Myocyte (in vitro differentiated cells): Measurements from ENCODE around the gene CHURC1. TPM values are rescaled to one million over a fixed set of nuclear protein-coding genes. Genes with fewer than 3 reads are reported as not detected.

ENCODE experiments used
- DNase-seq: peaks from one replicate; pipeline ENCODE4 v3.0.0-alpha.2; 2012; ENCODE audit warnings: low read depth
- polyA plus RNA-seq: library from polyadenylated mRNA; unstranded; fragments of >200 nt; gene quantifications from one replicate; pipeline ENCODE4 v1.2.1, GENCODE V29; 2012; ENCODE audit warnings: missing spikeins
- total RNA-seq: library from RNA; depleted of rRNA; stranded (reverse); fragments of >200 nt; gene quantifications from 2 replicates; pipeline ENCODE4 v1.2.3, GENCODE V29; 2014

Gene CHURC1
- 41.3 and 55.0 TPM in 2 replicates for total RNA-seq
- 55.7 TPM for polyA plus RNA-seq

GRCh38 chr14:64914237-64915028 lies at the start of gene CHURC1:
CHURC1 (plus strand) TSS chr14:64914455; CDS start chr14:64914496, 41 bp downstream.
- DNase-seq: peak; percentile 100

GRCh38 chr14:64865109-64865508 lies 49.1 kb upstream of the CHURC1 start:
- DNase-seq: no peak

- no peak for DNase-seq
Observed at GRCh38 chr14:64865992-64866391, 48.3 kb upstream of the CHURC1 start.

GRCh38 chr14:64867182-64867581 lies 47.1 kb upstream of the CHURC1 start:
- DNase-seq: no peak

GRCh38 chr14:64868379-64868778 lies 45.9 kb upstream of the CHURC1 start:
- no peak for DNase-seq

GRCh38 chr14:64868841-64869240 lies 45.4 kb upstream of the CHURC1 start:
- no peak for DNase-seq

- DNase-seq: no peak
Observed at GRCh38 chr14:64870160-64870559, 44.1 kb upstream of the CHURC1 start.

GRCh38 chr14:64871344-64871743 lies 42.9 kb upstream of the CHURC1 start:
- DNase-seq: no peak

GRCh38 chr14:64873506-64874219 lies 40.6 kb upstream of the CHURC1 start:
- no peak for DNase-seq

GRCh38 chr14:64875350-64875749 lies 38.9 kb upstream of the CHURC1 start:
- DNase-seq: no peak

- no peak for DNase-seq
Observed at GRCh38 chr14:64877846-64878245, 36.4 kb upstream of the CHURC1 start.

- DNase-seq: peak; percentile 5
Observed at GRCh38 chr14:64878837-64879634, 35.2 kb upstream of the CHURC1 start.

GRCh38 chr14:64879635-64880220 lies 34.5 kb upstream of the CHURC1 start, which contains the start of gene SPTB:
SPTB (minus strand) TSS chr14:64879907; CDS start chr14:64823094, 56,813 bp downstream.
- peak; percentile 44 for DNase-seq

- DNase-seq: peak; percentile 3
Observed at GRCh38 chr14:64880221-64881121, 33.8 kb upstream of the CHURC1 start.

- no peak for DNase-seq
Observed at GRCh38 chr14:64885559-64885958, 28.7 kb upstream of the CHURC1 start.

- no peak for DNase-seq
Observed at GRCh38 chr14:64889352-64889751, 24.9 kb upstream of the CHURC1 start.

GRCh38 chr14:64891173-64891838 lies 22.9 kb upstream of the CHURC1 start:
- DNase-seq: no peak

GRCh38 chr14:64891839-64892375 lies 22.3 kb upstream of the CHURC1 start:
- DNase-seq: peak; percentile 63

GRCh38 chr14:64899958-64900357 lies 14.3 kb upstream of the CHURC1 start:
- DNase-seq: no peak
